Lower leg skin (tissue), 4 donors: ENCODE results near the gene TMEM132E. TPM values are rescaled to one million over a fixed set of nuclear protein-coding genes. Genes with fewer than 3 reads are reported as not detected.

Experiments
- DNase-seq, 2 donors: peaks; one replicate each; pipeline ENCODE4 v3.0.0-alpha.2; 2019; ENCODE audit warnings: low spot score in 2 of 2
- H3K4me3 ChIP-seq: fragments of 200-600 bp; sonication (generic); 2 replicates; pipeline ENCODE4 v1.5.1; 2017; ENCODE audit warnings: mild to moderate bottlenecking, low read depth; ENCODE audit not compliant: poor library complexity, severe bottlenecking
- CTCF ChIP-seq, 3 donors: fragments of 450-650 bp; IDR thresholded peaks; one replicate each; pipeline ENCODE4 v1.5.1; 2016; ENCODE audit warnings: antibody characterized with exemption in 3 of 3, mild to moderate bottlenecking in 3 of 3, moderate library complexity in 2 of 3
- POLR2A ChIP-seq, 2 donors: fragments of 450-650 bp; IDR thresholded peaks; one replicate each; pipeline ENCODE4 v1.6.1; 2016 to 2017; ENCODE audit warnings: antibody characterized with exemption in 2 of 2, mild to moderate bottlenecking in 1 of 2, moderate library complexity in 1 of 2
- WGBS, 2 donors: methylation state at CpG; one replicate each; pipeline ENCODE4 v1.1.5; 2018; 5-methylcytosine and 5-hydroxymethylcytosine counted together
- intact Hi-C: fragments of 100-400 bp; cut with DNase I; formaldehyde crosslinking; loops from one replicate; pipeline ENCODE4 v1.15.0; 2023; ENCODE audit warnings: low total_unique reads
- total RNA-seq, 4 donors: library from RNA; depleted of rRNA; stranded (reverse); fragments of >200 nt; gene quantifications; one replicate each; pipeline ENCODE4 v1.1.0, GENCODE V29; 2016

The TMEM132E gene
- total RNA-seq, 4 donors from 2014 or later = 0.10 TPM; not detected in 3

GRCh38 chr17:34567691-34568465 lies 11.5 kb upstream of the TMEM132E start:
- DNase-seq = no peak
- intact Hi-C loops = no loop called here
- 54 to 58% methylated on average over 11 of the region's 11 CpGs for WGBS, 2 donors
- TF ChIP-seq CTCF (IDR thresholded peaks at IDR 0.05) = no peak
- TF ChIP-seq POLR2A (IDR thresholded peaks at IDR 0.05) = no peak
- no peak overlapping the region for H3K4me3 ChIP-seq

GRCh38 chr17:34568953-34569352 lies 10.4 kb upstream of the TMEM132E start:
- TF ChIP-seq CTCF (IDR thresholded peaks at IDR 0.05) = no peak
- 65 to 67% methylated on average over 6 of the region's 6 CpGs for WGBS, 2 donors
- intact Hi-C loops = no loop called here
- DNase-seq = no peak
- H3K4me3 ChIP-seq = no peak overlapping the region

- 39 to 44% methylated on average over 2 of the region's 2 CpGs for WGBS, 2 donors
- no peak overlapping the region for H3K4me3 ChIP-seq
- no peak for DNase-seq
- intact Hi-C loops = no loop called here
- TF ChIP-seq CTCF (IDR thresholded peaks at IDR 0.05) (no peak), POLR2A (IDR thresholded peaks at IDR 0.05) (no peak)
These were observed 9.8 kb upstream of the TMEM132E start for GRCh38 chr17:34569591-34569990.

GRCh38 chr17:34570506-34570905 lies 8.9 kb upstream of the TMEM132E start:
- intact Hi-C loops = no loop called here
- TF ChIP-seq POLR2A (IDR thresholded peaks at IDR 0.05) = no peak
- TF ChIP-seq CTCF (IDR thresholded peaks at IDR 0.05) = no peak
- DNase-seq = no peak
- 23 to 25% methylated on average over 2 of the region's 2 CpGs for WGBS, 2 donors
- no peak overlapping the region for H3K4me3 ChIP-seq

GRCh38 chr17:34571428-34572130 lies 7.8 kb upstream of the TMEM132E start:
- DNase-seq = no peak
- intact Hi-C loops = no loop called here
- H3K4me3 ChIP-seq = no peak overlapping the region
- WGBS, 2 donors = 40 to 46% methylated on average over 12 of the region's 12 CpGs
- TF ChIP-seq POLR2A (IDR thresholded peaks at IDR 0.05) (no peak), CTCF (IDR thresholded peaks at IDR 0.05) (no peak)
